Type B pancreatic cell (in vitro differentiated cells): ENCODE results near the gene ACTR5. TPM values are rescaled to one million over a fixed set of nuclear protein-coding genes. Genes with fewer than 3 reads are reported as not detected.
A peak's percentile ranks its signal among the peaks of the same experiment; 100 is the strongest.

Experiments
- DNase-seq: peaks from one replicate; pipeline ENCODE4 v3.0.0; 2021; ENCODE audit warnings: mixed read lengths; ENCODE audit not compliant: unreplicated experiment; ENCODE audit errors: extremely low spot score
- H3K27ac Mint-ChIP-seq: 2 replicates; pipeline ENCODE4 v1.8.0; 2021; ENCODE audit warnings: mild to moderate bottlenecking, mixed read lengths
- H3K27me3 Mint-ChIP-seq: 2 replicates; pipeline ENCODE4 v1.8.0; 2021; ENCODE audit warnings: mixed read lengths
- H3K36me3 Mint-ChIP-seq: 2 replicates; pipeline ENCODE4 v1.8.0; 2021; ENCODE audit warnings: mixed read lengths
- H3K4me1 Mint-ChIP-seq: one replicate; pipeline ENCODE4 v1.8.0; 2021; ENCODE audit warnings: mixed read lengths; ENCODE audit not compliant: unreplicated experiment
- H3K4me3 Mint-ChIP-seq: 2 replicates; pipeline ENCODE4 v1.8.0; 2021; ENCODE audit warnings: mild to moderate bottlenecking, mixed read lengths
- H3K9me3 Mint-ChIP-seq: 2 replicates; pipeline ENCODE4 v1.8.0; 2021; ENCODE audit warnings: mixed read lengths
- total RNA-seq: library from RNA; stranded (reverse); gene quantifications from 2 replicates; pipeline ENCODE4 v1.2.1, GENCODE V29; 2021; ENCODE audit warnings: low replicate concordance
- TF ChIP-seq, protein P1 (sequence below): fragments of 200-600 bp; sonication (generic); conservative IDR thresholded peaks from 2 replicates; pipeline ENCODE4 v1.5.0; 2021; ENCODE audit warnings: antibody characterized with exemption, mild to moderate bottlenecking

Gene ACTR5
- total RNA-seq, 1 donor from 2014 or later, result 9.1 TPM

DNA sequence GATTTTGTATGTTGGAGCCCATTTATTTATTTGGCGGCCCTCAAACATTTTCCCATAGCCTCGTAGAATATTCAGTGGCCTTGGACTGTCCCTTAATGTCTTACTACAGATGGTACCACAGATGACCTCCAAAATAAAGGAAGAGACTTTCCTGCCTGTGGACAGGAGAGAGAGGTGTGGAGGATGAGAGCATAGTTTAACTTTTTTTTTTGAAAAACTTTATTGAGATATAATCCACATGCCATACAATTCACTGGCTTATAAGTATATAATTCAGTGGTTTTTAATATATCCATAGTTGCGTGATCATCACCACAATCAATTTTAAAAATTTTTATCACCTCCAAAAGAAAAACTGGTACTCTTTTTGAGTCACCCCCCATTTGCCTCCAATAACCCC is 52.6 kb downstream of the ACTR5 start:
- TF ChIP-seq, protein P1, sequence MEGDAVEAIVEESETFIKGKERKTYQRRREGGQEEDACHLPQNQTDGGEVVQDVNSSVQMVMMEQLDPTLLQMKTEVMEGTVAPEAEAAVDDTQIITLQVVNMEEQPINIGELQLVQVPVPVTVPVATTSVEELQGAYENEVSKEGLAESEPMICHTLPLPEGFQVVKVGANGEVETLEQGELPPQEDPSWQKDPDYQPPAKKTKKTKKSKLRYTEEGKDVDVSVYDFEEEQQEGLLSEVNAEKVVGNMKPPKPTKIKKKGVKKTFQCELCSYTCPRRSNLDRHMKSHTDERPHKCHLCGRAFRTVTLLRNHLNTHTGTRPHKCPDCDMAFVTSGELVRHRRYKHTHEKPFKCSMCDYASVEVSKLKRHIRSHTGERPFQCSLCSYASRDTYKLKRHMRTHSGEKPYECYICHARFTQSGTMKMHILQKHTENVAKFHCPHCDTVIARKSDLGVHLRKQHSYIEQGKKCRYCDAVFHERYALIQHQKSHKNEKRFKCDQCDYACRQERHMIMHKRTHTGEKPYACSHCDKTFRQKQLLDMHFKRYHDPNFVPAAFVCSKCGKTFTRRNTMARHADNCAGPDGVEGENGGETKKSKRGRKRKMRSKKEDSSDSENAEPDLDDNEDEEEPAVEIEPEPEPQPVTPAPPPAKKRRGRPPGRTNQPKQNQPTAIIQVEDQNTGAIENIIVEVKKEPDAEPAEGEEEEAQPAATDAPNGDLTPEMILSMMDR, result no peak

DNA sequence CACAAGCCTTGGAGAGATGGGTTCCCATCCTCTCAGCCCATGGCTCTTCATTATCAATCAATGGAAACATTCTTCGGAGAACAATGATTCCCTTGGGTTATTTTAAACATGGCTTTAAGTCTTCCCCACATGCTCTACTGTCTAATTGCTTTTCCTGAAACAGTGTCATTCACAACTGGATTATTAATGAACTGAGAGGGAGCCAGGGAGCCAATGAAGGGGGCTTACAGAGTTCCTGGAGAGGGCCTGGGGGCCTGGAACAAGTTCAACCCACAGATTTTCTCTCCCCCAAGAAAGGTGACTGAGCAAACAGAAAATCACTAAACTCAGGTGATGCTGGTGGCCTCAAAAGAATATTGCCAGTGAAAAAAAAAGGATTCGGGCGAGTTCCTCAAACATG is 56.0 kb downstream of the ACTR5 start:
- TF ChIP-seq, protein P1, result no peak
- no peaks in the 10 kb centered on the region for H3K9me3 Mint-ChIP-seq
- peak overlapping the region; percentile 36 for H3K4me3 Mint-ChIP-seq
- no peaks in the 10 kb centered on the region for H3K36me3 Mint-ChIP-seq
- H3K27ac Mint-ChIP-seq, result no peak overlapping the region
- DNase-seq, result no peak
- no peaks in the 10 kb centered on the region for H3K4me1 Mint-ChIP-seq
- H3K27me3 Mint-ChIP-seq, result peaks cover 48% of the 10 kb centered on the region

More for the DNA sequence above, 52.6 kb downstream of the ACTR5 start:
- Mint-ChIP-seq H3K4me1 (no peaks in the 10 kb centered on the region), H3K36me3 (no peaks in the 10 kb centered on the region), H3K4me3 (no peak overlapping the region), H3K27ac (no peak overlapping the region), H3K9me3 (no peaks in the 10 kb centered on the region), H3K27me3 (peaks cover 39% of the 10 kb centered on the region)
- DNase-seq, result no peak

DNA sequence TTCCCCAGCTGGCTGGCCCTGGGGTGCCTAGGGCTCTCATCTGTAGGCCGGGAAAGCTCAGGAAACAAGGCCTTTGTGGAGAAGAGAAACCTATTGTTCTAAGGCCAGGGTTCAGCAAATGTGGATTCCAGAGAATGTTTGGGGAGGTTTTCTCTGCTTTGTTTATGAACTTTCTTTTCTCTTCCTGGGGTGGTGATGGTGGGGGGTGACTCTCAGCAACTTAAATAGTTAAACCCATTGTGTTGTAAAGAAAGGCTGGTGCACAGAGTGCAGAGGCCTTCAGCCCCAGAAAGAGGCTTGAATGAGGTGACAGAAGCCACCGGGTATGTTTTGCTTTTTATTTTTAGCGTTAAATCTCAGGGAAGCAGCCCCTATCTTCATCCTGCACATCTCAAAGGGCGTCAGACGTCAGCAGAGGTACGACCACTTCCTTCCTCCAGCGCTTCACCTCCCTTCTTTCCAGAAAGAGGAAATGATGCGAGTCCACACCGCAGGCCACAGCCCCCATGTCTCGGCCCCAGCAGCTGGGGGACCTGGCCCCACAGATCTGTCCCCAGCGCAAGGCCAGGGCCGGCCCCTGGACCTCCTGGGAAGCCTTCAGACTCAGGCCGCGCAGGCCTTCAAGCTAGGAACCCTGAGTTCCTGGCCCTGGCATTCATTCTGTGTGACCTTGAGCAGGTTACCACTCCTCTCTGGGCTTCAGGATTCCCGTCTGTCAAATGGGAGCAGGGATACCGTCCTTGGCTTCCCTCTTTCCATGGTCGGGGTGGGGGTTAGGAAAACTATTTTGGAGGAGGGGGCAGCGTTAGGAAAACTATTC is 56.6 kb downstream of the ACTR5 start:
- H3K36me3 Mint-ChIP-seq, result no peaks in the 10 kb centered on the region
- peak overlapping the region; percentile 77 for H3K4me3 Mint-ChIP-seq
- no peak overlapping the region for H3K27ac Mint-ChIP-seq
- peaks cover 55% of the 10 kb centered on the region for H3K27me3 Mint-ChIP-seq
- no peaks in the 10 kb centered on the region for H3K4me1 Mint-ChIP-seq
- no peaks in the 10 kb centered on the region for H3K9me3 Mint-ChIP-seq
- TF ChIP-seq, protein P1, result no peak
- no peak for DNase-seq

GRCh38 chr20:38805502-38805957 is 57.3 kb downstream of the ACTR5 start, which contains the start of gene PPP1R16B:
Gene PPP1R16B, plus strand, starts transcription at chr20:38805697. Its CDS starts 30,229 bp downstream, at chr20:38835926.
- Mint-ChIP-seq H3K4me3 (peak within 1 kb of the TSS; percentile 84), H3K27me3 (peaks cover 61% of the 10 kb centered on the region), H3K9me3 (no peaks in the 10 kb centered on the region), H3K4me1 (no peaks in the 10 kb centered on the region), H3K36me3 (no peaks in the 10 kb centered on the region), H3K27ac (no peak within 1 kb of the TSS)
- TF ChIP-seq, protein P1, result no peak
- DNase-seq, result peak; percentile 74

DNA sequence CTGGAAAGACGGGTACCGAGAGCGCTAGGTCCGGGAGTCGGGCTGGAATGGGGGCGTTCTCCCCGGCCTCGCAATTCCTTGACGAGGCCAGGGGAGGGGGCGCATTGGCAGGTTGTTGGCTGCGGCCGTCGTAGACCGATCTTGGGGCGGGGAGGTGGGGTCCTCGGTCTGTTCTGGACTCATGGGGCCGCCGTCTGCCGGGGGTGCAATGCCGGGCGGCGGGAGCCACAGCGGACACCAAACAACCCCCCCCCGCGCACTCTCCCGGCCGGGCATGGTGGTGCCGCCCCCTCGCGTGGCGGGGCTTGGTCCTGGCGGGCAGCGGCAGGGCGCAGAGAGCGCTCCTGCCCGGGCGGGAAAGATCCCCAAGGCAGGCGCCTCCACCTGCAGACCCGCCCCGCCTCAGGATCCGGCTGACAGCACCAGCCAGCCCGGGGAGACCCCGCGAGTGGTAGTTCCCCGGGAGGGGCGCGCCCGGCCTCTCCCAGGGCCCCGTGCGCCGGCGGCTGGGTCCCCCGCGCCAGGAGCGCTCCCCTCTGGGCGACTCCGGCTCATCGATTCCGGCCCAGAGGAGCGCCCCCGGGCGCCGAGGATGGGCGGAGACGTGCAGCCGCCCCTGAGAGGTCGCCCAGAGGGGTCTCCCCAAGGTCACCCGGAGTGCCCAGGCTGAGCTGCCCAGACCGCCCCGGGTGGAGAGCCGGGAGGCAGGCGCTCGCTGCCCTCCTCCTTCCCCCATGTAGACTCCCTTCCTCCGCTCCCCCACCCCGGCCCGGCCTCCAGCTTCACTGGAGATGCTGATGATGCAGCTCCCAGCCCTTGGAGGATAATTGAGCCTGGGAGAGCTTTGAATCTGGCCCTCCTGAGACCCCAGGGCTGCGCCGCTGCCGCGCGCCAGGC is 57.9 kb downstream of the ACTR5 start:
- Mint-ChIP-seq H3K36me3 (no peaks in the 10 kb centered on the region), H3K4me1 (no peaks in the 10 kb centered on the region), H3K4me3 (peak overlapping the region; percentile 84), H3K9me3 (no peaks in the 10 kb centered on the region), H3K27ac (no peak overlapping the region), H3K27me3 (peaks cover 66% of the 10 kb centered on the region)
- TF ChIP-seq, protein P1, result no peak
- no peak for DNase-seq
